Activated CD4-positive, alpha-beta T cell treated with anti-CD3 and anti-CD28 coated beads, Interleukin-2, amount 50 U/mL, for 48 hours (primary cell): ENCODE data around the gene DCTD.

Source experiments
- DNase-seq, 2 experiments: peaks; one replicate each; pipeline ENCODE4 v3.0.0-alpha.2; 2020

DCTD gene

GRCh38 chr4:182890202-182890601 is 27.0 kb downstream of the DCTD start:
- DNase-seq, result no peak

DNA sequence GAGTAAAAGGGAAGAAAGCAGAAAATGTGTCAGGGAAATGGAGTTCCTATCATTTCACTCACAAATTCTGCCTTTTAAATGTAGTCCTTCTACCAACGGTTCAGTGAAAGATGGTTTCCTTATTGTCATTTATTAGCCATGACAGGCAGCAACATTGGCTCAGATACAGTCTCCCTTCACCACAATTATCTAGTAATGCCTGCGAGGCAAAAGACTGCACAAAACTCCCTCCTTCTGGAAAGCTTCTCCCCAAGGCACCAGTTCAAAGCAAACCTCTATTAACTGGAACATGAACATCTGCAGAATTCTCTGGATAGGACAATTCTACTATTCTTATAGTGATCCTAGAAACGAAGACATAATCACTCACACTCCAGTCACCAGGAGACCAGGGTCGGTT is 28.3 kb downstream of the DCTD start:
- no peak for DNase-seq

DNA sequence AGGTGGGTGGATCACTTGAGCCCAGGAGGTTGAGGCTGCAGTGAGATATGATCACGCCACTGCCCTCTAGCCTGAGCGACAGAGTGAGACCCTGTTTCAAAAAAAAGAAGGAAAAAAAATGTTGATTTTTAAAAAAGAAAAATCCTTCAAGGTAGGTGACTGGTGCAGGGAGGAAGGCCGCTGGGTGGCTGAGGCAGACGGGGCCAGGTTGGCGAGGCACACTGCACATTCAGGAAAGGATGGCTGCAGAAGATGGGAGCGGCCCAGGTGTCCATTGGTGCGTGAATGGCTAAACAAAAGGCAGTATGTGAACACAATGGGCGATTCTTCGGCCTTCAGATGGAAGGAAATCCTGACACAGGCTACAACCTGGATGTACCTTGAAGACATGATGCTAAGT is 30.4 kb downstream of the DCTD start:
- DNase-seq, result no peak

- DNase-seq, result no peak
Measured at GRCh38 chr4:182886205-182886604, 31.0 kb downstream of the DCTD start.

DNA sequence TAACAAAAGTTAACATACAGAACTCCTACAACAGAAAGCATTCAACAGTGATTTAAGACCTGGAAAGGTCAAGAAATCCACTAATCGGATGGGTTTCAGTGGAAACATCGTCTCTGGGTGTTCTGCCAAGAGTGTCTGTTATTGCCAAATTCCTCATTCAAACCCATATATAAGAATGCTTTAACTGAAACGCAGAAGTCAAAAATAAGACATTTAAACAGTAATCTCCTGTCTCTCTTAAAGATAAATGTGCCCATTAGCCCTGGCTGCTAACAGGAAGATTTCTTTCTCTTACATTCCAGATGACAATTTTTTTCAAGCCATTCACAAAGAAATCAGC is 31.5 kb downstream of the DCTD start:
- DNase-seq, result no peak

- DNase-seq, result no peak
Measured at GRCh38 chr4:182885022-182885737, 32.0 kb downstream of the DCTD start.

DNA sequence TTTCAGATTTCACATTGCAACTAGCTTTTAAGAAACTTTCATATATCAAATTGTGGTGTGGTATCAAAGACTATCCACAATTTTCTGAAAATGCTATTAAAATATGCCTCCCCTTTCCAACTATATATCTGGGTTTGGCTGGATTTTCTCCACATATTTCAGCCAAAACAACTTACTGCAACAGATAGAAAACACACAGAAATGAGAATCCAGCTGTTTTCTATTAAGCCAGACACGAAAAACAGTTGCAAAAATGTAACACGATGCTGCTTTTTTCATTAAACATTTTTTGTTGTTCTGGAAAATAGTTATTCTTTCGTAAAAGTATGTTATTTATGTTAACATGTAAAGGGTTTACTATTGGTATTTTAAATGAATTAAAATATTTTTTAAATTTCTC is 33.1 kb downstream of the DCTD start:
- DNase-seq, result no peak

GRCh38 chr4:182883351-182883750 is 33.8 kb downstream of the DCTD start:
- DNase-seq, result no peak

GRCh38 chr4:182881914-182882313 is 35.3 kb downstream of the DCTD start:
- no peak for DNase-seq

DNA sequence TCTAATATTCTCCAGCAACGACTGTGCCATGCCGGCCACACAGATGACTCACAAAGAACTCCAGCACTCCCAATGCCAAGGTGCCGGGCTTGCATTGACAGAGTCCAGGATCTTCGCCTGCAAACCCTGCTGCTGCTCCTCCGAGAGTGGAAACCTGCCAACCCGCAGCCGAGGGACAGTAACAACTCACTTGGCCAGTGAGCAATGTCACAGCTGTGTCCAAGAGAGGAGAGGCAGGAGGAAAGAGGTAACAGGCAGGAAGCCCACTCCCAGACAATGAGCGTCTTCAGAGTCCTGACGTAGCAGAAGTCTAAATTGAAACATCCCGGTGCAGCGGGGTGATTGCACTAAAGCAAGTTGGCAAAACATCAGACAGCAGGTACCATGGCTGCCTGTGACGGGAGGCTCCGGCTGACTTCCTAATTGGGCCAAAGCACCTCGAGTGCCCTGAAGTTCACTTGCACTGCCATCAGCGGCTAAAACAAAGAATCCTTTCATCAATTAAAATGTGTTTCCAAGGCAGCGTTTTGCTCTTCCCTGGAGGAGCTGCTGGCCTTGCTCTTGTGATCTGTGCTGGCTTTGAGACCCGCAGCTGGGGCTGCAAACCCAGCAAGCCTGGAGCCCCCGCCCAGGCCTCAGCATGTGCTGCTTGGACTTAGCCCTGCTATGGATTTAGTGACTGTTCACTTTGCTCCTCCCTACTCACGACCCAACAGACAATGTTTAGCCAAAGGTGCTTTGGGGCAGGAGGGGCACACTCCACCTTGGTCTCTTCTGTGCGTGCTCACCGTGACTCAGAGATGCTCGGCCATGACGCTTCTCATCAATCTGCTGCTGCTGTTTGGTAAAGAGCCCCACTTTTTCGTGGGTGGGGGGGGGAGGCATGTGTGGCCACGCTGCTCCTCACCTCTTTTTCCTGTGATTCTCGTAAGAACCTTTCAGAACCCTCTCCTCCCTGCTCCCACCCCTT is 36.5 kb downstream of the DCTD start:
- no peak for DNase-seq

DNA sequence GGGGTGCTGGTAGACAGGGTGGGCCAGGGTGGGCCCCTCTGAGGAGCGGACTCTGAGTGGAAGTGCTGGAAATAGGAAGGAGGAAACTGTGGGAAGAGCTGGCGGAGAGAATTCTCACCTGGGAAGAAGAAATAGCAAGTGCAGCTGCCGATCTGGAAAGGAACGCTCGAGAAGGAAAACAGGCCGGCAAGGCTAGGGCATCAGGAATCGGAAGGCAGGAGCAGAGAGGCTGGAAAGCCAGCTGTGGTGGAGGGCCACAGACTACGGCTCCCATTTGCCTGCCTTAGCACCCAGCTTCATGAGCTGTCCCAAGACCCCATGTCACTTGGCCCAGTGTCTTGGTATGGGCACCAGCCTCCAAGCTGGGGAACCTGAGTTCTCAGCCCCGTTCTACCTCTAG is 37.3 kb downstream of the DCTD start:
- no peak for DNase-seq

DNA sequence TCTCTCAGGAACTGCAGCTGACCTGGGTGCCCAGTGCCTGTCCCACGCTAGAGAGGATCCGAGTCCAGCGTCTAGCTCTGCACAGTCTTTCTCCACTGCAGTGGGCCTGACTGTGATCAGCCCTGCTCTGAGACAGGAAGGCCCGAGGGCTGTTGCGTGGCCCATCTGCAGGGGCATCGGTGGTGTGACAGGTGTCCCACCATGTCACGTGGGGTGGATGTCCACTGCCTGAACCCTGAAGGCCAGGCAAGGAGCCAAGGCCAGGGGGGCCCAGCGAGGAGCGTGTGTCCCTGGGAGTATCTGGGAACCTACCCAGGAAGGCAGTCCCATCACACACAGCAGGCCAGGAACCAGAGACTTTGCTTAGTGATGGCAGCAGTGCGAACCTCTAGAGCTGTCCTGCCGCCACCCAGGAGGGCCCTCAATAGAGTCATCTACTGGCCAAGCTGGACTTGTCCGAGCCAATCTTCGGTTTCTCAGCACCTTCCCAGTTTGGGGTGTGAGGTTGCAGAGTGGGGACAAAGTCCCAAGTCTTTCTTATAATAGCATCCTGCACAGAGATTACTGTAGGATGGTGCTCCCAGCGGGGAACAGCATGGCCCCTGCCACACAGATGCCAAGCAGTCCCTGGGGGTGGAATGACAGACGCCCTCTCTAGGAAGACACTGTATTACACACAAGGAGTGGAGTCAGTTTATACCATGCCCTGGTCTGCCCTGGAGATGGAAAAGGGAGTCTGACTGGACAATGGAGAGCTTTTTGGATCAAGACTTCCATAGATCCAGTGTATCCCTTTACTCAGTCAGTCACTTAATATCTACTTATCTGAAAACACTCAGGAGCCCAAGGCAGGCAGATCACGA is 38.3 kb downstream of the DCTD start:
- DNase-seq, result no peak

GRCh38 chr4:182877326-182877883 is 39.8 kb downstream of the DCTD start:
- no peak for DNase-seq

DNA sequence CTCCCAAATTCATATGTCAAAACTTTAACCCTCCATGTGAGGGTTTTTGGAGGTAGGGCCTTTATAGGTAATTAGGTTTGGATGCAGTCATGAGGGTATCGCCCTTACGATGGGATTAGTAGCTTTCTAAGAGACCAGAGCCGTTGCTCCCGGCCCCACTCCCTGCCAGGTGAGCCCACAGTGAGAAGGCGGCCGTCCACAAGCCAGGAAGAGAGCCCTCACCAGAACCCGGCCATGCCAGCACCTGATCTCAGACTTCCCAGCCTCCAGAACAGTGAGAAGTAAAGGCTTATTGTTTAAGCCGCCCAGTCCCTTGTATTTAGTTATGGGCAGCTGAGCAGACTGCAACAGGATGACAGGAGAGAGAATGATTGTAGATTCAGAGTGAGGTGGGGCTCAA is 40.8 kb downstream of the DCTD start:
- DNase-seq, result no peak

DNA sequence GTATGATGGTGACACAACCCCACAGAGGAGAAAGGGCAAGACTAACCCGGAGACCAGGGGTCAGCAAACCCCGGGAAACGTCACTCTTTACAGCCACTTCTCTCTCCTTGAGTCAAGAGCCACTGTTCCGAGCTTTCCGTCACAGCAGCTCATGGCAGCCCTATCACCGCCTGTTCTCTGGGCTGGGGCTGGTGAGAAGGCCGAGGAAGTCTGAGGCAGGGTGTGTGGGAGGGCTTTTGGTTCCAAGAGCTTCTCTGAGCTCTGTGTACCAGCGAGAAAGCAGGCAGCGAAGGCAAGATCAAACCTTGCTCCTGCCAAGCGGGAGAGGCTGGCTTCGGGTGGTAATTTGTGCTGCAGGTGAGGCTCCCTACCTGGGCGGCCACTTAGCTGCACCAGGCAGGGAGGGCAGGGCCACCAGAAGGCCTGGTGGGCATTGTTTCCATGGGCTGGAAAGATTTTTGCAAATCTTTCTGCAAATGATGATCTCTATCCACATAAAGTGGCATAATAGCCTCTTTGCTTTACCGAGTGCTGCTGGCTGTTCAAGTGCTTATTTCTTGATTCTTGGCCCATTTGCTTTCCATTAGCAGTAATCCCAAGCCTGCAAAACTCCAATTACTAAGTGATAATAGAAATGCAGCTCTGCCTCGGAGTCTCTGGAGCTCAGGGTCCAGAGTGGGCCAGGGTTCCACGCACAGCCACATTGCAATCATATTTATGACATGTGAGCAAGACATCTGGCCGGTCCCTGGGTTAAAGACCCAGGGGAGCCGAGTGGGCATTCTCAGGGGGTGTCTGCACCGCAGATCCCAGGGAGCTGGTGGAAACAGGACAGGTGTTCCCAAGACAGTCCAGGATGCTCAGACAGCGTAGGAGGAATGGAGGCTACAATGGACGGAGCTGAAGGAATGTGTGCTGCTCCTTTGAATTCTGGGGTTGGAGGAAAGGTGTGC is 41.5 kb downstream of the DCTD start:
- no peak for DNase-seq

GRCh38 chr4:182874797-182875345 is 42.3 kb downstream of the DCTD start:
- no peak for DNase-seq

- DNase-seq, result no peak
Measured at GRCh38 chr4:182874304-182874751, 42.9 kb downstream of the DCTD start.

- no peak for DNase-seq
Measured at GRCh38 chr4:182873726-182874125, 43.5 kb downstream of the DCTD start.

GRCh38 chr4:182873289-182873688 is 43.9 kb downstream of the DCTD start:
- no peak for DNase-seq

DNA sequence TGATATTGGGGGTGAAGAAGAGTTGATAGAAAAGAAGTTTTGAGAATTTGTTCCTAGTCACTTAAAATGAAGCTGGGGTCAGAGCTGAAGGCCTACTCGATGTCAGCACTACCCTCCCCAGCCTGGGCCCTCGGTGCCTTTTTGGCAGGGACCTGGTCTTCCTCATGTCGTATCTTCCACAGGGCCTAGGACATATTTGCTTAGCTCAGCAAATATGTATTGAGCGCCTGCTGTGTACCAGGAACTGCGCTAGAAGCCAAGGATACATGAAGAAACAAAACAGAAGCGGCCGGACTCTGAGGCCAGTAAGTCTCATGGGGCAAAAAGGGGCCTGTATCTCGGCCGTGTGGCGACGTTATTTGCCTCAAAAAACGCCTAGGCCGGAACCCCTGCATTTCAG is 44.3 kb downstream of the DCTD start:
- DNase-seq, result no peak

- DNase-seq, result no peak
Measured at GRCh38 chr4:182871616-182872015, 45.6 kb downstream of the DCTD start.
